ENCODE data around the gene RPA1. TPM values are rescaled to one million over a fixed set of nuclear protein-coding genes. Genes with fewer than 3 reads are reported as not detected.
"Not testable (repeated sequence)": the region's sequence is repeated elsewhere in the genome, so short reads cannot be mapped to it uniquely, and the experiment has no call there.

RPA1 gene
- total and polyA plus RNA-seq, 4 donors, result 9.2 to 29.5 (median 11.9) TPM

- Histone ChIP-seq H3K27me3 (ENCODE audit: control insufficient read depth in 4 of 4, insufficient read depth in 4 of 4, low read length in 3 of 4) (no peaks in the 10 kb centered on the region), H3K9me3 (ENCODE audit: control insufficient read depth in 4 of 4, low read length in 3 of 4) (no peaks in the 10 kb centered on the region), H3K4me3 (ENCODE audit: low read depth in 1 of 3, low read length in 3 of 3) (no peak overlapping the region), H3K27ac (ENCODE audit: low read depth in 1 of 2, low read length in 2 of 2) (no peak overlapping the region), H3K36me3 (ENCODE audit: control insufficient read depth in 4 of 4, insufficient read depth in 3 of 4, low read depth in 1 of 4, low read length in 3 of 4) (peaks cover 13 to 56% (median 30%) of the 10 kb centered on the region in 4 donors), H3K9ac (ENCODE audit: low read depth in 1 of 2, low read length in 2 of 2) (no peak overlapping the region), H3K4me1 (ENCODE audit: control insufficient read depth in 4 of 4, insufficient read depth in 4 of 4, low read length in 3 of 4) (no peaks in the 10 kb centered on the region)
- WGBS, result 87% methylated on average over 15 of the region's 15 CpGs
- DNase-seq (ENCODE audit: low spot score), result no peak
- TF ChIP-seq EGR1 (IDR thresholded peaks at IDR 0.05; ENCODE audit: low read depth in 2 of 2) (no peak), FOXA2 (IDR thresholded peaks at IDR 0.05) (no peak), YY1 (IDR thresholded peaks at IDR 0.05) (no peak), SP1 (IDR thresholded peaks at IDR 0.05) (no peak), JUND (IDR thresholded peaks at IDR 0.05) (no peak), HNF4A (conservative IDR thresholded peaks at IDR 0.05) (no peak), FOXA1 (IDR thresholded peaks at IDR 0.05) (no peak), TAF1 (conservative IDR thresholded peaks at IDR 0.05) (no peak), HNF4G (IDR thresholded peaks at IDR 0.05) (no peak), RAD21 (IDR thresholded peaks at IDR 0.05) (no peak)
These were observed 61.1 kb downstream of the RPA1 start for GRCh38 chr17:1890758-1891450.

GRCh38 chr17:1894753-1895339 is 65.0 kb downstream of the RPA1 start:
- Histone ChIP-seq H3K4me3 (ENCODE audit: low read depth in 1 of 3, low read length in 3 of 3) (no peak overlapping the region), H3K27ac (ENCODE audit: low read depth in 1 of 2, low read length in 2 of 2) (no peak overlapping the region), H3K36me3 (ENCODE audit: control insufficient read depth in 4 of 4, insufficient read depth in 3 of 4, low read depth in 1 of 4, low read length in 3 of 4) (peaks cover 13 to 58% (median 42%) of the 10 kb centered on the region in 4 donors), H3K4me1 (ENCODE audit: control insufficient read depth in 4 of 4, insufficient read depth in 4 of 4, low read length in 3 of 4) (no peaks in the 10 kb centered on the region), H3K9me3 (ENCODE audit: control insufficient read depth in 4 of 4, low read length in 3 of 4) (no peaks in the 10 kb centered on the region), H3K27me3 (ENCODE audit: control insufficient read depth in 4 of 4, insufficient read depth in 4 of 4, low read length in 3 of 4) (no peaks in the 10 kb centered on the region), H3K9ac (ENCODE audit: low read depth in 1 of 2, low read length in 2 of 2) (no peak overlapping the region)
- 96% methylated on average over 7 of the region's 7 CpGs for WGBS
- TF ChIP-seq JUND (IDR thresholded peaks at IDR 0.05), result no peak
- no peak for TF ChIP-seq MAX (IDR thresholded peaks at IDR 0.05)
- no peak for TF ChIP-seq EGR1 (IDR thresholded peaks at IDR 0.05; ENCODE audit: low read depth in 2 of 2)
- no peak for TF ChIP-seq TAF1 (conservative IDR thresholded peaks at IDR 0.05)
- TF ChIP-seq ZBTB33 (IDR thresholded peaks at IDR 0.05), result no peak
- TF ChIP-seq FOXA2 (IDR thresholded peaks at IDR 0.05), result no peak
- no peak for TF ChIP-seq YY1 (IDR thresholded peaks at IDR 0.05)
- no peak for TF ChIP-seq RAD21 (IDR thresholded peaks at IDR 0.05)
- TF ChIP-seq SP1 (IDR thresholded peaks at IDR 0.05), result no peak
- no peak for TF ChIP-seq ATF3 (IDR thresholded peaks at IDR 0.05)
- TF ChIP-seq CTCF (IDR thresholded peaks at IDR 0.05; ENCODE audit: low read depth, low read length, missing input control), result no peak
- TF ChIP-seq HNF4G (IDR thresholded peaks at IDR 0.05), result no peak
- no peak for TF ChIP-seq HNF4A (conservative IDR thresholded peaks at IDR 0.05)
- no peak for TF ChIP-seq REST (IDR thresholded peaks at IDR 0.05)
- no peak for DNase-seq (ENCODE audit: low spot score)

GRCh38 chr17:1895479-1895878 is 65.7 kb downstream of the RPA1 start:
- H3K4me3 ChIP-seq (ENCODE audit: low read depth in 1 of 3, low read length in 3 of 3); H3K9me3 ChIP-seq (ENCODE audit: control insufficient read depth in 4 of 4, low read length in 3 of 4); H3K9ac ChIP-seq (ENCODE audit: low read depth in 1 of 2, low read length in 2 of 2); DNase-seq (ENCODE audit: low spot score); H3K27ac ChIP-seq (ENCODE audit: low read depth in 1 of 2, low read length in 2 of 2); H3K27me3 ChIP-seq (ENCODE audit: control insufficient read depth in 4 of 4, insufficient read depth in 4 of 4, low read length in 3 of 4); H3K4me1 ChIP-seq (ENCODE audit: control insufficient read depth in 4 of 4, insufficient read depth in 4 of 4, low read length in 3 of 4): not testable (repeated sequence)
- H3K36me3 ChIP-seq (ENCODE audit: control insufficient read depth in 4 of 4, insufficient read depth in 3 of 4, low read depth in 1 of 4, low read length in 3 of 4), result peaks cover 9 to 58% (median 40%) of the 10 kb centered on the region in 4 donors
- WGBS, result 96% methylated on average over 11 of the region's 11 CpGs
